Fibroblast of skin of right biceps (primary cell): Measurements from ENCODE around the gene COX20.
"Not testable (repeated sequence)": the region's sequence is repeated elsewhere in the genome, so short reads cannot be mapped to it uniquely, and the experiment has no call there.

Experiments used
- DNase-seq: peaks from one replicate; pipeline ENCODE4 v3.0.0-alpha.2; 2013

The COX20 gene

DNA sequence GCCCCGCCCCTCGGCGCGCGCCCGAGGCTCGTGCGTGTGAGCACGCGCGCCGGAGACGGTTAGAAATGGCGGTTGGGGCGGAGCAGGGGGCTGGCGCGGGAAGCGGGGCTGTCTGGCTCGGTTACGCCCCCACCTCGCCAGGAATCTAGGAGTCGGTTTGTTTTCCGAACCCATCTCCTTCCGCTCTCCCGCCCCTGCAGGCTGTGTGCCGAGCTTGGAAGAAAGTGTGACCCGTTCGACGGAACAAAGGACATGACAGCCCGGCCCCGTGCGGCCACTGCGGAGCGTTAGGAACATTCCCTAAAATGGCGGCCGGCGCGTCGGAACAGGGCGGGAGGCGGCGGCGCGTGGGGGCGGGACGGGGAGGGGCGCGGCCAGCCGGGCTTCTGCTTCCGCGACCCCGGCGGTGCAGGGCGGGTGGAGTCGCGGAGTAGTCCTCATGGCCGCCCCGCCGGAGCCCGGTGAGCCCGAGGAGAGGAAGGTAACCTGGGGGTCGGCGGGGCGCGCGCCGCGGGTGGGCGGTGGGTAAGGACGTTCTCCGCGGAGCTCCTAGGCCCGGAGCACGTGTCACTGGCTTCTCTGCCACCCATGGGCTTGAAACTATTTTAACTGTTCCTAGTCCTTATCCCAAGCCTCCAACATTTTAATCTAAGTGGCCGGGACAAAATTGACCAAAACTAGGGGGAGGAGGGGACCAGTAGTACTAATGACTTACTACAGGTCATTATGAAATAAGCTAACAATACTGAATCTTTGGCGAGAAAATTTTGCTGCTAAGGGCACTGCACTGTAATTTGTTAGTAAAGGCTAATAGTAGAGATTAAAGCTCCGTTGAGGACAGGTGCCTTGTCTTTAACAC is at the start of gene COX20:
Gene COX20 (plus strand): TSS at position 383 of the 859 bp plus-strand sequence. CDS start 57 bp downstream, at position 440.
- DNase-seq = peak; percentile 95

DNA sequence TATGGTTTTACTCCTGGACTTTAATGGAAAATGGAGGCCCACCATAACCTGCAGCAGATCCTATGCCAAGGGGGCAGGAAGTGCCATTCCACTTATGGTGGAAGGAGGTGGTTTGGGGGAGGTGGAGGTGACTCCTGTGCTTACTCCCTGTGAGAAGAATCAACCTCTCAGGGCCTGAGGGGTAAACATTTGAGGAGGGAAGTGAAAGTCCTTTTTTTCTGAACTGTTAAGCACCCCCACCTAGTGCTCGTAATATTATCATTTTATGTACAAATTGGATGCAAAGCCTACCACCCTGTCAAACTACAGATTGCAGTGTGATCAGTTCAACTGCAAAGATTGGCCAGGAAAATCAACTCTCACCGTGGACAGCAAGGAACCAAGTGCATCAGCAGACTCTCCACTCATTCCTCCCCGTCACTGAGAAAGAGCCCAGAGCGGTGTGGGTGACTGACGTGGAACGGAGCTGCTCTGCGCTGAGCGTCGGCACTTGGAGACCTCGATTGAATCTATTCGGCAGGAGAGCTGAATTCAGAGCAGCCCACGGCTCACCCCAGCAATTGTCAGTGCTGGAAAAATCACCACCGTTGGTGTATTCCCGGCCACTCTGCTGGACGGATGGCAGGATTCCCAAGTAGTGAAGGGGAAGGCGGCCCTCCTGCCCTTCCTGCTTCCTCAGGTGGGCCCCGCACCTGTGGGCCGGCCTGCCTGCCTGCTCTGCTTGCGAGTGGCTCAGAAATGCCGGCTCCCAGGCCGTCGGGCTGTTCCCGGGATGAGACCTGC is 46.8 kb upstream of the COX20 start:
- no peak for DNase-seq

DNA sequence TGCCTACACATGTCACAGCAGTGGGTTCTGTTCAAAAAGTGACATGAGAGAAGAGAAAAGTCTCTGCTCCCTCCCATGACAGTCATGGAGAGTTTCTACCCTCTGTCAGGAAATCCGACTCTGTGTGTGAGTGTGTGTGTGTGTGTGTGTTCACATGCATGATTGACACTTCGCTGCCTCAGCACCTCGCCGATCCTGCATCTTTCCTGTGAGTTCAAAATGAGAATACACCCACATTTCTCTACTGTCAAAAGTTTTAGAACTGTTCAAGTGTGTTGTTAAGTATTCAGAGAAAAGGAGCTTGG is 46.2 kb upstream of the COX20 start:
- no peak for DNase-seq

DNA sequence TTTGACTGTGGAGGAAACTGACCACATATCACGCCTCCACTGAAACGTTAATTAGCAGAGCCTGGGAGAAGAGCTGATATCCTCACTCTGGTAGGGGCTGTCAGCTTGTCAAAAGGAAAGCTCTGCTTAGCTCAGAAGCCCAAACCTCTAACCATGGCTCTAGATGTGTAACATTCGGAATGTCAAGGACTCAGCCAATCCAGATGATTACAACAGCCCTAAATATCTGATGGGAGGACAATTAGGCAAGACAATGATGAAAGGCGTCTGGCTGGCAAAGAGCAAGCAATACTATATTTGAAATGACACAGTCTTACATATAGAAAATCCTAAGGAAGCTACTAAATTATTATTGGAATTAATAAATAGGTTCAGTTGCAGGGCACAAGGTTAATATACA is 45.7 kb upstream of the COX20 start:
- no peak for DNase-seq

- no peak for DNase-seq
Measured at GRCh38 chr1:244791061-244791460, 44.4 kb upstream of the COX20 start.

GRCh38 chr1:244792188-244792850 is 43.1 kb upstream of the COX20 start:
- DNase-seq = no peak

- no peak for DNase-seq
Measured at GRCh38 chr1:244794071-244794470, 41.4 kb upstream of the COX20 start.

- not testable (repeated sequence) for DNase-seq
Measured at GRCh38 chr1:244794516-244794915, 40.9 kb upstream of the COX20 start.

GRCh38 chr1:244796719-244797406 is 38.6 kb upstream of the COX20 start:
- peak; percentile 56 for DNase-seq

GRCh38 chr1:244800821-244801220 is 34.6 kb upstream of the COX20 start:
- no peak for DNase-seq

- peak; percentile 31 for DNase-seq
Measured at GRCh38 chr1:244801246-244801645, 34.2 kb upstream of the COX20 start.

DNA sequence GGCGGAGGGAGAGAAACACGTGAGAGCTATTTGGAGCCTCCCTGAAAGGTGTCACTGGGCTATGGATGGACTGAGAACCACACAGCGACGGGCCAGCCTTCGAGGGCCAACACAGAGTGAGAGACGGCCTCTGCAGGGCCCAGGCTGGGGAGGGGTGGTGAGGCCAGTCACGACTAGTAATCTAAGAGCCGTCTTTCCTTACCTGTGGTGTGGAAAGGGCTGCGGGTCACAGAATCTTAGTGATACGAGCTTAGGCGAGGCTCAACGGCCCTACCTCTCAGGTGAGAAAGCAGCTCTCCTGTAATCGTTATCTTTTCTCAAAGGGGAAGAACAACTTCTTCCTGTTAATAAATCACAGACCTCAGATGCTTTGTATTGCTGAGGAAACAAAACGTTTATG is 33.4 kb upstream of the COX20 start:
- DNase-seq = no peak

GRCh38 chr1:244802556-244803239 is 32.8 kb upstream of the COX20 start:
- DNase-seq = no peak

DNA sequence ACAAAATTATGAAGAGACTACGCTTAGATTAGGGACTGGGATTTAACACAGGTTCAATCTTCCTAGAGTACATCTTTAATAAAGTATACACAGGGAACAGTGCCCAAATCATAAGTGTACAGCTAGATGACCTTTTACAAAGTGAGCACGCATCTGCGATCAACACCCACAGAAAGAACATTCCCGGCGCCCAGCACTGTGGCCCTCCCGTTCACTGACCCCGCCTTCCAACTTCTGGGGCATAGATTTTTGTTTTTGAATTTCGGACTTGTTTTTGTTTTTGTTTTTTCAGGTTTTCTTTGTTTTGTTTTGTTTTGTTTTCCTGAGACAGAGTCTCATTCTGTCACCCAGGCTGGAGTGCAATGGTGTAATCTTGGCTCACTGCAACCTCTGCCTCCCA is 30.6 kb upstream of the COX20 start:
- DNase-seq = no peak

- no peak for DNase-seq
Measured at GRCh38 chr1:244807138-244807537, 28.3 kb upstream of the COX20 start.

GRCh38 chr1:244810221-244810620 is 25.2 kb upstream of the COX20 start:
- no peak for DNase-seq

DNA sequence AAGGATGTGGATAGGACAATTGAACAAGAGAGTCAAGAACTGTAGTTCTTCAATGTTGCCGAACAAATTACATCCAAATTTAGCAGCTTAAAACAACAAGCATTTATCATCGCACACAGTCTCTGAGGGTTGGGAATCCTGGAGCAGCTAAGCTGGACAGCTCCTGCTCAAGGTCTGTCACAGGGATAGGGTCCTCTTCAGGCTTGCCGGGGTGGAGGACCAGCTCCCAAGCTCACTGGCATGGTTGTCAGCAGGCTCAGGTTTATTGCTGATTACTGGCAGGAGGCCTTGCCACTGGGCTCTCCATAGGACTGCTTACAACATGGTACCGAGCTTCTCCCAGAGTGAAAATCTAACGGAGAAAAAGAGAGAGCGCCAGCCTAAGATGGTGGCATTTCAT is 22.1 kb upstream of the COX20 start:
- DNase-seq = no peak

- no peak for DNase-seq
Measured at GRCh38 chr1:244815600-244816099, 19.8 kb upstream of the COX20 start.

GRCh38 chr1:244817415-244817894 is 18.0 kb upstream of the COX20 start:
- DNase-seq = no peak

DNA sequence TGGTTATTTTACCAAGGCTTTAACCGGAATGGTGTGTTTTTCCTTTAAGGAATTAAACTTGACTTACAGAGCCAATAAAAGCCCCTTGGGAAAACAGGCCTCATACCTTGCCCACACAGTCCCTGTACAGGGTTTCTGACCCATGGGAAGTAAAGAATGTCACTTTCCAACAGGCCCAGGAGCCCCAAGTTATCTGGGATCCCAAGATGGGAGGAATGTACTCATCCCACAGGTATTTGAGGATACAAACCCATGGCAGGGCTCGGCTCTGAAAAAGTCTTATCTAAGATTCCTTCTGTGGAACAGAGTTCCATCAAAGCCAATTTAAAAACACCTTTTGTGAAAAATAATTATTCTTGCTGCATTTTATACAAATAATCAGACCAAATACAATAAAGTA is 15.3 kb upstream of the COX20 start:
- no peak for DNase-seq

DNA sequence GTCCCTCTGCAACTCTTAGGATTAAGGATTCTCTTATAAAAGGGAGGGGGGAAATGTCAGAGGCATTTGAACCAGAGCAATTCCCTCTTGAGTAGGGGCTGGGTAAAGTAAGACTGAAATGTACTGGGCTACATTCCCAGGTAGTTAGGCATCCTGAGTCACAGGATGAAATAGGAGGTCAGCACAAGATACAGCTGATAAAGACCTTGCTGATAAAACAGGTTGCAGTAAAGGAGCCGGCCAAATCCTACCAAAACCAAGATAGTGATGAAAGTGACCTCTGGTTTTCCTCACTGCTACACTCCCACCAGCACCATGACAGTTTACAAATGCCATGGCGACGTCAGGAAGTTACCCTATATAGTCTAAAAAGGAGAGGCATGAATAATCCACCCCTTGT is 14.3 kb upstream of the COX20 start:
- no peak for DNase-seq

GRCh38 chr1:244822878-244823277 is 12.6 kb upstream of the COX20 start:
- DNase-seq = no peak
